GM12801 (cell line): Measurements from ENCODE around the gene NOVA2.

Source experiments
- CTCF ChIP-seq: IDR thresholded peaks from one replicate; pipeline ENCODE4 v1.5.1; 2011; ENCODE audit warnings: control low read depth; ENCODE audit not compliant: insufficient read length; ENCODE audit errors: extremely low read depth

NOVA2 gene

GRCh38 chr19:45901432-45901911 lies 72.2 kb downstream of the NOVA2 start:
- TF ChIP-seq CTCF, result no peak

GRCh38 chr19:45900738-45901431 lies 72.8 kb downstream of the NOVA2 start:
- no peak for TF ChIP-seq CTCF

GRCh38 chr19:45899919-45900589 lies 73.6 kb downstream of the NOVA2 start:
- TF ChIP-seq CTCF, result no peak

GRCh38 chr19:45899253-45899652 lies 74.4 kb downstream of the NOVA2 start:
- TF ChIP-seq CTCF, result no peak

- TF ChIP-seq CTCF, result no peak
These were observed 76.3 kb downstream of the NOVA2 start for GRCh38 chr19:45897261-45897812.

- no peak for TF ChIP-seq CTCF
These were observed 78.1 kb downstream of the NOVA2 start for GRCh38 chr19:45895519-45895972.

- TF ChIP-seq CTCF, result no peak
These were observed 82.8 kb downstream of the NOVA2 start for GRCh38 chr19:45890877-45891276.
